HepG2 (cell line): ENCODE measurements around the gene SRC. TPM values are rescaled to one million over a fixed set of nuclear protein-coding genes. Genes with fewer than 3 reads are reported as not detected.
A peak's percentile ranks its signal among the peaks of the same experiment; 100 is the strongest.

Source experiments
- EED ChIP-seq: sonication (generic); formaldehyde crosslinking; IDR thresholded peaks from 2 replicates; pipeline ENCODE4 v1.5.0; 2020; ENCODE audit warnings: mild to moderate bottlenecking, missing genetic modification reagents
- HDAC2 ChIP-seq: sonication (generic); formaldehyde crosslinking; IDR thresholded peaks from 2 replicates; pipeline ENCODE4 v1.4.0; 2020; ENCODE audit warnings: missing genetic modification reagents
- JUNB ChIP-seq: sonication (generic); formaldehyde crosslinking; IDR thresholded peaks from 2 replicates; pipeline ENCODE4 v1.8.0; 2022; ENCODE audit warnings: missing genetic modification reagents, mild to moderate bottlenecking, borderline replicate concordance
- KLF16 ChIP-seq, 2 experiments: sonication (generic) in 1 of 2; formaldehyde crosslinking in 1 of 2; IDR thresholded peaks; 2 replicates each; pipeline versions ENCODE4 v1.6.1 to v1.8.0; 2016 to 2023; ENCODE audit warnings: missing genetic modification reagents in 2 of 2, missing compliant biosample characterization in 1 of 2
- NR3C1 ChIP-seq: sonication (generic); formaldehyde crosslinking; IDR thresholded peaks from 2 replicates; pipeline ENCODE4 v1.4.0; 2020; ENCODE audit warnings: missing genetic modification reagents
- PAWR ChIP-seq: sonication (generic); formaldehyde crosslinking; IDR thresholded peaks from 2 replicates; pipeline ENCODE4 v1.4.0; 2020; ENCODE audit warnings: missing genetic modification reagents, mild to moderate bottlenecking, borderline replicate concordance
- RFXANK ChIP-seq: IDR thresholded peaks from 2 replicates; pipeline ENCODE4 v1.6.1; 2016
- RXRB ChIP-seq: IDR thresholded peaks from 2 replicates; pipeline ENCODE4 v1.6.1; 2016; ENCODE audit warnings: borderline replicate concordance, missing genetic modification reagents, missing compliant biosample characterization
- TAF1 ChIP-seq: sonication (generic); formaldehyde crosslinking; IDR thresholded peaks from 2 replicates; pipeline ENCODE4 v1.4.0; 2020; ENCODE audit warnings: missing genetic modification reagents
- TRIM24 ChIP-seq: sonication (generic); formaldehyde crosslinking; IDR thresholded peaks from 2 replicates; pipeline ENCODE4 v1.8.0; 2022; ENCODE audit warnings: mild to moderate bottlenecking, missing genetic modification reagents
- ZMAT3 ChIP-seq: sonication (generic); formaldehyde crosslinking; conservative IDR thresholded peaks from 2 replicates; pipeline ENCODE4 v1.7.0; 2021; ENCODE audit warnings: missing genetic modification reagents
- ZNF251 ChIP-seq: sonication (generic); formaldehyde crosslinking; IDR thresholded peaks from 2 replicates; pipeline ENCODE4 v1.9.0; 2021; ENCODE audit warnings: mild to moderate bottlenecking, missing genetic modification reagents
- ZNF878 ChIP-seq: sonication (generic); formaldehyde crosslinking; IDR thresholded peaks from 2 replicates; pipeline ENCODE4 v1.8.1; 2023; ENCODE audit warnings: mild to moderate bottlenecking, missing genetic modification reagents, moderate library complexity
- polyA plus RNA-seq, 8 experiments: library from polyadenylated mRNA; depleted of rRNA in 3 of 8; stranded (reverse) in 7 of 8; unstranded in 1 of 8; fragments of >200 nt; fragmentation: Illumina TruSeq in 4 of 8; extraction: Trizol in 4 of 8; gene quantifications; 2 replicates each; pipeline versions ENCODE4 v1.2.1 to v1.2.3, GENCODE V29; 2011 to 2016; ENCODE audit warnings: low read depth in 4 of 8, missing spikeins in 1 of 8, mixed read lengths in 1 of 8; ENCODE audit not compliant: insufficient read depth in 1 of 8
- total RNA-seq, 5 experiments: library from RNA; depleted of rRNA; stranded (reverse); fragments of >200 nt; fragmentation: Illumina TruSeq; extraction: Trizol; gene quantifications; 2 replicates each; pipeline ENCODE4 v1.2.3, GENCODE V29; 2016; ENCODE audit warnings: low read depth in 1 of 5
- TF ChIP-seq, protein P1 (sequence below): sonication (generic); formaldehyde crosslinking; IDR thresholded peaks from 2 replicates; pipeline ENCODE4 v1.8.0; 2022; ENCODE audit warnings: mild to moderate bottlenecking, missing genetic modification reagents
- TF ChIP-seq, protein P2 (sequence below): sonication (generic); formaldehyde crosslinking; IDR thresholded peaks from 2 replicates; pipeline ENCODE4 v1.8.1; 2022; ENCODE audit warnings: low read depth, mild to moderate bottlenecking, missing genetic modification reagents
- TF ChIP-seq, protein P3 (sequence below): sonication (generic); formaldehyde crosslinking; IDR thresholded peaks from 2 replicates; pipeline ENCODE4 v1.5.1; 2020; ENCODE audit warnings: missing genetic modification reagents, mild to moderate bottlenecking, borderline replicate concordance
- TF ChIP-seq, protein P4 (sequence below): sonication (generic); formaldehyde crosslinking; IDR thresholded peaks from 2 replicates; pipeline ENCODE4 v1.8.1; 2023; ENCODE audit warnings: mild to moderate bottlenecking, missing genetic modification reagents

Gene SRC
- total and polyA plus RNA-seq, 2 of the 13 experiments (the other 11 are each of a cell fraction or from before 2014, with no cell fraction given) = 54.7 to 192 TPM

DNA sequence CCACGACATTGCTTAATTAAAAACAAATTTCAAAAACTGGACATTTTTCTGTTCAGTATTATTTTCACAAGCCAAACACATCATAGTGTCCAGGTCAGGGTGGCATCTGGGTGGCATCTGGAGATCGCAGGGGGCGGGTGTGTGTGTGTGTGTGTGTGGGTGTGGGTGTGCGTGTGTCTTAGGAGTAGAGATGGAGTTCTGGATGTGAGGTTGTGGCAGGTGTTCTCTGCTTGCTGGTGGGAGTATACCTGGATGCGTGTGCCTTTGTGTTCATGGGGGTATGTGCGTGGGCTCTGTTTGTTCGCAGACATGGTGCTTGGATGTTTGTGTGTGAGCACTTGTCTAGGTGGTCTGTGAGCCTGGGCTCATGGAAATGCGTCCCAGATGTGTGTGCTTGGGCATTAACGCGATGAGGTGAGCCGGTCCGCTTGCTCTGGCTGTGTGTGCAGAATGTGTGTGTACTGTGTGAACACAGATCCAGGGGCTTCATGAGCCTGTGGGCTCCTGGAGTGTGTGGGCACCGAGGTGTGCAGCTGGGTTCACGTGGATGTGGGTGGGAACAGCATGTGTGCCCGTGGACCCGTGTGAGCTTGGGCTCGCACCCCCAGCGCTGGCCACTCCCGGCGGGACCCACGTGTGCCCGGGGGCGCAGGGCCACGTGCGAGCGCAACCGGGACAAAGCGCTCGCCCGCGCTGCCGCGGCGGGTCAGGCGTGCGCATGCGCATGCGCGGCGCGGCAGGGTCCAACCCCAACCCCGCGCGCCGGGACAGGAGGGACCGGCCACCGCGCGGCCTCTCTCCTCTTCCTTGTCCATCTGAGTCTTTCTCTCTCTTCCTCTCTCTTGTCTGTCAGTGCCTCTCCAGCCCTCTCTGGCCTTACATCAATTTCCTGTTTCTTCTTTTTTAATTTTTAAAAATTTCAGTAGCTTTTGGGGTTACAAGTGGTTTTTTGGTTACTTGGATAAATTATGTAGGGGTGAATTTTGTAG, 60.4 kb downstream of the SRC start (continued):
- TF ChIP-seq, protein P1, sequence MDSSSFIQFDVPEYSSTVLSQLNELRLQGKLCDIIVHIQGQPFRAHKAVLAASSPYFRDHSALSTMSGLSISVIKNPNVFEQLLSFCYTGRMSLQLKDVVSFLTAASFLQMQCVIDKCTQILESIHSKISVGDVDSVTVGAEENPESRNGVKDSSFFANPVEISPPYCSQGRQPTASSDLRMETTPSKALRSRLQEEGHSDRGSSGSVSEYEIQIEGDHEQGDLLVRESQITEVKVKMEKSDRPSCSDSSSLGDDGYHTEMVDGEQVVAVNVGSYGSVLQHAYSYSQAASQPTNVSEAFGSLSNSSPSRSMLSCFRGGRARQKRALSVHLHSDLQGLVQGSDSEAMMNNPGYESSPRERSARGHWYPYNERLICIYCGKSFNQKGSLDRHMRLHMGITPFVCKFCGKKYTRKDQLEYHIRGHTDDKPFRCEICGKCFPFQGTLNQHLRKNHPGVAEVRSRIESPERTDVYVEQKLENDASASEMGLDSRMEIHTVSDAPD (CRISPR knock-in tag) = no peak; the same call in 1 of the 2 replicates
- TF ChIP-seq RFXANK (CRISPR knock-in tag) (no peak), ZMAT3 (CRISPR knock-in tag) (peak; percentile 90), HDAC2 (CRISPR knock-in tag) (peak; percentile 87), RXRB (CRISPR knock-in tag) (no peak), ZNF878 (CRISPR knock-in tag) (peak; percentile 80; the same call in 1 of the 2 replicates), TAF1 (CRISPR knock-in tag) (peak; percentile 57; the same call in 1 of the 2 replicates), TRIM24 (CRISPR knock-in tag) (no peak), PAWR (no peak; the same call in 1 of the 2 replicates), JUNB (CRISPR knock-in tag) (no peak), ZNF251 (CRISPR knock-in tag) (0 out of 2 replicates have a peak, but pooled peaks have one; percentile 82), KLF16 (CRISPR knock-in tag; IDR thresholded peaks at IDR 0.05) (no peak), NR3C1 (CRISPR knock-in tag) (no peak), EED (CRISPR knock-in tag) (peak; percentile 92)
- TF ChIP-seq, protein P2, sequence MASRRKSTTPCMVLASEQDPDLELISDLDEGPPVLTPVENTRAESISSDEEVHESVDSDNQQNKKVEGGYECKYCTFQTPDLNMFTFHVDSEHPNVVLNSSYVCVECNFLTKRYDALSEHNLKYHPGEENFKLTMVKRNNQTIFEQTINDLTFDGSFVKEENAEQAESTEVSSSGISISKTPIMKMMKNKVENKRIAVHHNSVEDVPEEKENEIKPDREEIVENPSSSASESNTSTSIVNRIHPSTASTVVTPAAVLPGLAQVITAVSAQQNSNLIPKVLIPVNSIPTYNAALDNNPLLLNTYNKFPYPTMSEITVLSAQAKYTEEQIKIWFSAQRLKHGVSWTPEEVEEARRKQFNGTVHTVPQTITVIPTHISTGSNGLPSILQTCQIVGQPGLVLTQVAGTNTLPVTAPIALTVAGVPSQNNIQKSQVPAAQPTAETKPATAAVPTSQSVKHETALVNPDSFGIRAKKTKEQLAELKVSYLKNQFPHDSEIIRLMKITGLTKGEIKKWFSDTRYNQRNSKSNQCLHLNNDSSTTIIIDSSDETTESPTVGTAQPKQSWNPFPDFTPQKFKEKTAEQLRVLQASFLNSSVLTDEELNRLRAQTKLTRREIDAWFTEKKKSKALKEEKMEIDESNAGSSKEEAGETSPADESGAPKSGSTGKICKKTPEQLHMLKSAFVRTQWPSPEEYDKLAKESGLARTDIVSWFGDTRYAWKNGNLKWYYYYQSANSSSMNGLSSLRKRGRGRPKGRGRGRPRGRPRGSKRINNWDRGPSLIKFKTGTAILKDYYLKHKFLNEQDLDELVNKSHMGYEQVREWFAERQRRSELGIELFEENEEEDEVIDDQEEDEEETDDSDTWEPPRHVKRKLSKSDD = peak; percentile 90
- TF ChIP-seq, protein P3, sequence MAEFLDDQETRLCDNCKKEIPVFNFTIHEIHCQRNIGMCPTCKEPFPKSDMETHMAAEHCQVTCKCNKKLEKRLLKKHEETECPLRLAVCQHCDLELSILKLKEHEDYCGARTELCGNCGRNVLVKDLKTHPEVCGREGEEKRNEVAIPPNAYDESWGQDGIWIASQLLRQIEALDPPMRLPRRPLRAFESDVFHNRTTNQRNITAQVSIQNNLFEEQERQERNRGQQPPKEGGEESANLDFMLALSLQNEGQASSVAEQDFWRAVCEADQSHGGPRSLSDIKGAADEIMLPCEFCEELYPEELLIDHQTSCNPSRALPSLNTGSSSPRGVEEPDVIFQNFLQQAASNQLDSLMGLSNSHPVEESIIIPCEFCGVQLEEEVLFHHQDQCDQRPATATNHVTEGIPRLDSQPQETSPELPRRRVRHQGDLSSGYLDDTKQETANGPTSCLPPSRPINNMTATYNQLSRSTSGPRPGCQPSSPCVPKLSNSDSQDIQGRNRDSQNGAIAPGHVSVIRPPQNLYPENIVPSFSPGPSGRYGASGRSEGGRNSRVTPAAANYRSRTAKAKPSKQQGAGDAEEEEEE (CRISPR knock-in tag) = no peak
- TF ChIP-seq, protein P4, sequence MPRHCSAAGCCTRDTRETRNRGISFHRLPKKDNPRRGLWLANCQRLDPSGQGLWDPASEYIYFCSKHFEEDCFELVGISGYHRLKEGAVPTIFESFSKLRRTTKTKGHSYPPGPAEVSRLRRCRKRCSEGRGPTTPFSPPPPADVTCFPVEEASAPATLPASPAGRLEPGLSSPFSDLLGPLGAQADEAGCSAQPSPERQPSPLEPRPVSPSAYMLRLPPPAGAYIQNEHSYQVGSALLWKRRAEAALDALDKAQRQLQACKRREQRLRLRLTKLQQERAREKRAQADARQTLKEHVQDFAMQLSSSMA (CRISPR knock-in tag) = peak; percentile 88; the same call in 1 of the 2 replicates
